SU-DHL-6 (cell line): Measurements from ENCODE around the gene HS6ST3.

Experiments used
- CTCF ChIP-seq: fragments of 200-600 bp; sonication (generic); IDR thresholded peaks from one replicate; pipeline ENCODE4 v1.5.1; 2017; ENCODE audit warnings: antibody characterized with exemption, mild to moderate bottlenecking, low read length, moderate library complexity; ENCODE audit not compliant: insufficient read depth, poor library complexity, severe bottlenecking
- EZH2phosphoT487 ChIP-seq: fragments of 200-600 bp; sonication (generic), shearing (Covaris generic); conservative IDR thresholded peaks from 2 replicates; pipeline ENCODE4 v1.6.1; 2018; ENCODE audit warnings: mild to moderate bottlenecking, antibody characterized with exemption, low read length, moderate library complexity, mixed read lengths

DNA sequence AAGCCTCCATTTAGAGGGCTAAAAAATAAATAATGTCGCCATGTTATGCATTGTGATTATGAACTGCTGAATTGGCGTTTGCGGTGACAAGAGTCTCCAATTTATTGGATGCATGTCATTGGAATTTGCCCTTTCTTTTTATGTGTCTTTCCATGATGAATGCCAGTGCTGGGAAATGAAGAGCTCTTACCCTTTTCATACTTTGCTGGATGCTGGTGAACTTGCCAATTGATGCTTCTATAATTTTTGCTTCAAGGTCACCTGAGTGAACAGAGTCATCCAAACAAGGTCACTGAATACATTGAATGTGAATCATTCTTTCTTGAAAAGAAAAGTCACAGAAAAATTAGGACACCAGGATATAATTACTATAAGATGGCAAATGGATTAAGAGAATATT is 556.2 kb downstream of the HS6ST3 start:
- TF ChIP-seq CTCF (no peak), EZH2phosphoT487 (no peak)
